ENCODE data around the gene TGM1. TPM values are rescaled to one million over a fixed set of nuclear protein-coding genes. Genes with fewer than 3 reads are reported as not detected.

Gene TGM1
- total RNA-seq (ENCODE audit: low replicate concordance) = 1.6 and 2.5 TPM in 2 replicates

GRCh38 chr14:24262821-24263733, at the start of gene TGM1:
TSS of gene TGM1 (minus strand) at chr14:24263177. CDS start at chr14:24262352, 825 bp downstream.

GRCh38 chr14:24310646-24311604, 47.9 kb upstream of the TGM1 start, which contains the start of gene LTB4R:
TSS of gene LTB4R (plus strand) at chr14:24311502. CDS start at chr14:24315652, 4,150 bp downstream.

GRCh38 chr14:24309538-24310264, 46.7 kb upstream of the TGM1 start, which contains the start of gene LTB4R2:
TSS of gene LTB4R2 (plus strand) at chr14:24310140. CDS start at chr14:24310665, 525 bp downstream.

GRCh38 chr14:24307575-24308341, 44.8 kb upstream of the TGM1 start, which contains the start of gene CIDEB:
TSS of gene CIDEB (minus strand) at chr14:24307977. CDS start at chr14:24307858, 119 bp downstream.

GRCh38 chr14:24299255-24300191, 36.5 kb upstream of the TGM1 start, which contains the start of the genes DHRS1 and NOP9:
TSS of gene DHRS1 (minus strand) at chr14:24299780. CDS start at chr14:24299106, 674 bp downstream.
TSS of gene NOP9 (plus strand) at chr14:24299850. CDS start at chr14:24299955, 105 bp downstream.

GRCh38 chr14:24271134-24271833, 8.3 kb upstream of the TGM1 start, which contains the start of gene RABGGTA:
TSS of gene RABGGTA (minus strand) at chr14:24271597. CDS start at chr14:24271115, 482 bp downstream.

GRCh38 chr14:24232645-24233537, 30.1 kb downstream of the TGM1 start, which contains the start of gene GMPR2:
TSS of gene GMPR2 (plus strand) at chr14:24232929. CDS start at chr14:24233254, 325 bp downstream.

GRCh38 chr14:24232121-24232644, 30.8 kb downstream of the TGM1 start, which contains the start of gene NEDD8:
TSS of gene NEDD8 (minus strand) at chr14:24232367. CDS start at chr14:24232267, 100 bp downstream.

GRCh38 chr14:24215495-24216344, 47.3 kb downstream of the TGM1 start, which contains the start of gene MDP1:
TSS of gene MDP1 (minus strand) at chr14:24216066. CDS start at chr14:24215955, 111 bp downstream.

GRCh38 chr14:24212924-24213865, 49.8 kb downstream of the TGM1 start, which contains the start of gene CHMP4A:
TSS of gene CHMP4A (minus strand) at chr14:24213488. CDS start at chr14:24213439, 49 bp downstream.

Other genes starting within 250 kb of the TGM1 start
- 0.08 TPM in 1 of 2 replicates, not detected in the other for gene CARMIL3, start 211.2 kb downstream of the TGM1 start, total RNA-seq (ENCODE audit: low replicate concordance)
- gene CPNE6, start 191.6 kb downstream of the TGM1 start, total RNA-seq (ENCODE audit: low replicate concordance) = not detected in 2 replicates
- 13.3 and 44.0 TPM in 2 replicates for gene PCK2, start 168.9 kb downstream of the TGM1 start, total RNA-seq (ENCODE audit: low replicate concordance)
- gene DCAF11, start 148.4 kb downstream of the TGM1 start, total RNA-seq (ENCODE audit: low replicate concordance) = 59.1 and 62.1 TPM in 2 replicates
- gene NRL, start 148.2 kb downstream of the TGM1 start, total RNA-seq (ENCODE audit: low replicate concordance) = 0.47 and 1.2 TPM in 2 replicates
- gene FITM1, start 132.5 kb downstream of the TGM1 start, total RNA-seq (ENCODE audit: low replicate concordance) = 0.23 TPM in 1 of 2 replicates, not detected in the other
- 55.3 and 80.6 TPM in 2 replicates for gene PSME1, start 127.0 kb downstream of the TGM1 start, total RNA-seq (ENCODE audit: low replicate concordance)
- 19.2 and 21.9 TPM in 2 replicates for gene EMC9, start 121.6 kb downstream of the TGM1 start, total RNA-seq (ENCODE audit: low replicate concordance)
- 28.2 and 87.8 TPM in 2 replicates for gene PSME2, start 116.6 kb downstream of the TGM1 start, total RNA-seq (ENCODE audit: low replicate concordance)
- 22.2 and 24.9 TPM in 2 replicates for gene RNF31, start 115.7 kb downstream of the TGM1 start, total RNA-seq (ENCODE audit: low replicate concordance)
- 68.4 and 96.8 TPM in 2 replicates for gene IRF9, start 101.9 kb downstream of the TGM1 start, total RNA-seq (ENCODE audit: low replicate concordance)
- gene REC8, start 91.1 kb downstream of the TGM1 start, total RNA-seq (ENCODE audit: low replicate concordance) = 0.12 and 0.83 TPM in 2 replicates
- gene IPO4, start 74.4 kb downstream of the TGM1 start, total RNA-seq (ENCODE audit: low replicate concordance) = 27.1 and 41.9 TPM in 2 replicates
- gene TM9SF1, start 67.7 kb downstream of the TGM1 start, total RNA-seq (ENCODE audit: low replicate concordance) = 42.9 and 55.9 TPM in 2 replicates
- gene TSSK4, start 57.5 kb downstream of the TGM1 start, total RNA-seq (ENCODE audit: low replicate concordance) = 0.12 TPM in 1 of 2 replicates, not detected in the other
- gene CHMP4A, start 49.7 kb downstream of the TGM1 start, total RNA-seq (ENCODE audit: low replicate concordance) = 24.2 and 29.7 TPM in 2 replicates
- gene MDP1, start 47.1 kb downstream of the TGM1 start, total RNA-seq (ENCODE audit: low replicate concordance) = 10.8 and 18.3 TPM in 2 replicates
- gene NEDD8, start 30.8 kb downstream of the TGM1 start, total RNA-seq (ENCODE audit: low replicate concordance) = 272 and 446 TPM in 2 replicates
- 72.7 and 109 TPM in 2 replicates for gene GMPR2, start 30.2 kb downstream of the TGM1 start, total RNA-seq (ENCODE audit: low replicate concordance)
- gene TINF2, start 20.6 kb downstream of the TGM1 start, total RNA-seq (ENCODE audit: low replicate concordance) = 38.3 and 42.2 TPM in 2 replicates
- 16.8 and 22.3 TPM in 2 replicates for gene RABGGTA, start 8.4 kb upstream of the TGM1 start, total RNA-seq (ENCODE audit: low replicate concordance)
- 13.5 and 20.9 TPM in 2 replicates for gene DHRS1, start 36.6 kb upstream of the TGM1 start, total RNA-seq (ENCODE audit: low replicate concordance)
- gene NOP9, start 36.7 kb upstream of the TGM1 start, total RNA-seq (ENCODE audit: low replicate concordance) = 14.4 and 17.4 TPM in 2 replicates
- gene CIDEB, start 44.8 kb upstream of the TGM1 start, total RNA-seq (ENCODE audit: low replicate concordance) = 0.08 and 3.3 TPM in 2 replicates
- 1.2 and 2.3 TPM in 2 replicates for gene LTB4R2, start 47.0 kb upstream of the TGM1 start, total RNA-seq (ENCODE audit: low replicate concordance)
- 0.75 and 6.3 TPM in 2 replicates for gene LTB4R, start 48.3 kb upstream of the TGM1 start, total RNA-seq (ENCODE audit: low replicate concordance)
- 0.60 and 16.7 TPM in 2 replicates for gene ADCY4, start 71.9 kb upstream of the TGM1 start, total RNA-seq (ENCODE audit: low replicate concordance)
- gene RIPK3, start 76.8 kb upstream of the TGM1 start, total RNA-seq (ENCODE audit: low replicate concordance) = 0.23 and 9.4 TPM in 2 replicates
- gene NFATC4, start 105.0 kb upstream of the TGM1 start, total RNA-seq (ENCODE audit: low replicate concordance) = 18.4 and 77.3 TPM in 2 replicates
- gene NYNRIN, start 135.8 kb upstream of the TGM1 start, total RNA-seq (ENCODE audit: low replicate concordance) = 3.2 and 9.0 TPM in 2 replicates
- gene CBLN3, start 166.5 kb upstream of the TGM1 start, total RNA-seq (ENCODE audit: low replicate concordance) = 1.6 and 7.4 TPM in 2 replicates
- 42.2 and 45.3 TPM in 2 replicates for gene KHNYN, start 166.8 kb upstream of the TGM1 start, total RNA-seq (ENCODE audit: low replicate concordance)
- 4.4 and 11.3 TPM in 2 replicates for gene SDR39U1, start 179.6 kb upstream of the TGM1 start, total RNA-seq (ENCODE audit: low replicate concordance)
- gene CMA1, start 245.1 kb upstream of the TGM1 start, total RNA-seq (ENCODE audit: low replicate concordance) = not detected in 2 replicates

Data from smooth muscle cell of the coronary artery (primary cell).